IPS-18c (cell line): ENCODE results near the gene VCX.
"Not testable (repeated sequence)": the region's sequence is repeated elsewhere in the genome, so short reads cannot be mapped to it uniquely, and the experiment has no call there.

Experiments used
- H3K4me3 ChIP-seq: 2 replicates; pipeline ENCODE4 v1.7.0; 2013; ENCODE audit warnings: low read depth, mild to moderate bottlenecking, low read length, moderate library complexity; ENCODE audit not compliant: insufficient read depth
- H3K9me3 ChIP-seq: one replicate; pipeline ENCODE4 v1.6.1; 2013; ENCODE audit warnings: mild to moderate bottlenecking, low read length, moderate library complexity; ENCODE audit not compliant: control insufficient read depth, insufficient read depth

VCX gene

GRCh38 chrX:7842871-7843270 is at the start of gene VCX:
VCX (plus strand) TSS chrX:7843171; CDS start chrX:7843204, 33 bp downstream.
- not testable (repeated sequence) for H3K4me3 ChIP-seq

GRCh38 chrX:7798327-7798726 is 44.6 kb upstream of the VCX start:
- H3K9me3 ChIP-seq, result peaks cover 6% of the 10 kb centered on the region

More at GRCh38 chrX:7842871-7843270, at the start of gene VCX:
- not testable (repeated sequence) for H3K9me3 ChIP-seq

GRCh38 chrX:7801711-7802110 is 41.3 kb upstream of the VCX start:
- Histone ChIP-seq H3K4me3 (no peak overlapping the region), H3K9me3 (peaks cover 6% of the 10 kb centered on the region)

More at GRCh38 chrX:7798327-7798726, 44.6 kb upstream of the VCX start:
- no peak overlapping the region for H3K4me3 ChIP-seq

DNA sequence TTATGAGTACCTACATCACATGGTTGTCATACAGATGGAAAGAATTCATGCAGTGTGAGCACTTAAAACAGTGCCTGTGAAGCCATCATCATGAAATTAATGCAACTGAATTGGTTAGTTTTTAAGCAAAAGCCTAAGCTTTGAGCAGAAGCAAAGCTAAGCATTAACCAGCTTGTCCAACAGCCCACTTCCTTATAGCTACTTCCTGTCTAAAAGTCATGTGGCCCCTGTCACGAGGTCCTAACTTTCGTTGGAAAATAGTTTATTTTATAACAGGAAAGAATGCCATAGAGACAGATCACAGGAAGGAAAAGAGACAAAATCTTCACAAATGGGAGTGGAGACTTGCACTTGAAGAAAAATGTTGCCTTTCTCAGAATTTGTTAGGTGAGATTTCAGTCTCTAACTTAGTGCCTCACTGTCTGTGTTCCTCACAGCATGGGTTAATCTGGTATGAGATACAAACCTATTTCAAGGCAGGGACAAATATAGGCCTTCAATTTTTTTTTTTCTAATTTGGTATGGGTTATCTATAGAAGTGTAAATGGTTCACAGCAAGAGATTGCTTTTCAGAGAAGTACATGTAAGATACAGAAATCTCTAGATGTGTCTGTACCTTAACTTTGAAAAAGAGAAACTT is 27.7 kb upstream of the VCX start:
- Histone ChIP-seq H3K4me3 (no peak overlapping the region), H3K9me3 (peaks cover 3% of the 10 kb centered on the region)

DNA sequence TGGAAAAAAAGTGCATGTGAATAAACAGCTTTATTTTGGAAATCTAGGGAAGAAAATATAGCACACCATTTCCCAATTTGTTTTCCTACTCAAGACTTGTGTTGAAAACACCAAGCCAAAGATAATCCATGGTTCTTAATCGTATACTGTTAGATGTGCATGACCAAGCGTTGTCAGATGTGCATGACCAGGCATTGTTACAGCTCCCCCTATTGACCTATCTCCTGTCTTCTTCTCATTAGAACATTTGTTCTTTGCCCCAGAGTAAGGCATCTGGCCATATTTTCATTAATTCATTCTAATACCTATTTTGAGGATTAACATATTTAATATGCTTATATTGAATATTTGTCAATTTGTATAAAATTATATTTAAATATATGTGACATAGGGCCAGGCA is 14.4 kb upstream of the VCX start:
- H3K9me3 ChIP-seq, result peaks cover 4% of the 10 kb centered on the region
- H3K4me3 ChIP-seq, result no peak overlapping the region

DNA sequence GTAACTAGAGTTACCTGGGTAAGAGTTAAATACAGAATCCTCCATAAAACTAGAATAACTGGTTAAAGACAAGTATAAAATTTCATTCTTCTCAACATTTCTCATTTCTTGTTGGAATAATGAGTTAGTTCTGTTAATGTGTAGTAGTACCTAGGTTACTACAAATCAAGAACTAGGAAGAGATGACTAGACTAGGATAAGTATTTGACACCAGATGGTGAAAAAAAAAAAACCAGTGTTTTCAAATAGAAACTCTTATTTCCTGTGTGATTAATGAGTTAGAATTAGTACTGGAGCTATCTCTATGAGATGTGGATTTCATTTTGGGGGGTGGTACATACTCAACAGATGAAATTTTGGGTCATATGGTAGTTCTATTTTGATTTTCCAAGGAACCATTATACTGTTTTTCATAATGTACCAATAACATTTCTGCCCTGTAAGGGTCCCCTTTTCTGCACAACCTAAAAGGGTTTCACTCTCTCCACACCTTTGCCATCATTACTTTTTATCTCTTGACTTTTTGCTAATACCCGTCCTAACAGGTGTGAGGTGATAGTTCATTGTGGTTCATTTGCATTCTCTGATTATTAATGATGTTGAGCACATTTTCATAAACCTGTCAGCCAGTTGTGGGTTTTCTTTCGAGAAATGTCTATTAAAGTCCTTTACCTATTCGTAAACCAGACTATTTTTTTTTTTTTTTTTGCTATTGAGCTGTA is 1.7 kb upstream of the VCX start:
- peaks cover 3% of the 10 kb centered on the region for H3K9me3 ChIP-seq
- H3K4me3 ChIP-seq, result no peak overlapping the region

- Histone ChIP-seq H3K9me3 (no peaks in the 10 kb centered on the region), H3K4me3 (no peak overlapping the region)
These were observed 9.2 kb downstream of the VCX start for GRCh38 chrX:7852166-7852565.

DNA sequence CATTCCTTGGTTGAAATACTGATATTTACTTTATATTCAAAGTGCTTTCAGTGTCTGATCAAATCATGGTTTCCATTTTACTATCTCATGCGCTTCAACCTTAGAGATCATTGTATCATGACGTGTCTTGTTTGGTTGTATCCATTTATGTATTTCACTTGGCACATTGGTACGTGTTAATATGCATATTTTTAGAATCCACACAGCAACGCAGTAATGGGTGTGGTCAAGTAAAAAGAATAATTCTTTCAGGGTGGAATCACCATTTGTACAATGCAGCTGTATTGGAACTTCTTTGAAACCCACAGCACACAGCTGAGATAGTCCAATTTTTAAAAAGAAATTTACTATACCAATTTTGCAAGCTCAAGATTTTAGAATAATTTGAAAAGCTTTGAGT is 29.1 kb downstream of the VCX start:
- H3K4me3 ChIP-seq, result no peak overlapping the region
- peaks cover 2% of the 10 kb centered on the region for H3K9me3 ChIP-seq

GRCh38 chrX:7876957-7877356 is 34.0 kb downstream of the VCX start:
- Histone ChIP-seq H3K4me3 (no peak overlapping the region), H3K9me3 (peaks cover 7% of the 10 kb centered on the region)

DNA sequence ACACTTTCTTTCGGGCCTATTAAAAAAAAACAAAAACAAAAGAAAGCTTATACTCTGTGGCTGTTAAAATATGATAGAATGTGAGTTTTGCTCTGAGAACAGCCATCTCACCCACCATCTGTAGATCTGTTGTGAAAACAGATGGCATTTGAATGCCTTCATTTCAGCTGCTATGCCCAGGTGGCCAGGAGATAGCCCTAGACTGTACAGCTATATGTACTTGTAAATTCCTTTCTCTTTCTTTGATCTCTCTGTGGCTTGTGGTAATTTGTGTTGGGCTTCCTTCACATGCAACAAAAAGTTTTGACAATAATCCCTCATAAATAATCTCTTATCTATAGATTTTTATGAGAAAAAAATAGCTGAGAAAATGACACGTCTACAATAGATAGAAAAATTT is 46.2 kb downstream of the VCX start:
- Histone ChIP-seq H3K4me3 (no peak overlapping the region), H3K9me3 (peaks cover 4% of the 10 kb centered on the region)

DNA sequence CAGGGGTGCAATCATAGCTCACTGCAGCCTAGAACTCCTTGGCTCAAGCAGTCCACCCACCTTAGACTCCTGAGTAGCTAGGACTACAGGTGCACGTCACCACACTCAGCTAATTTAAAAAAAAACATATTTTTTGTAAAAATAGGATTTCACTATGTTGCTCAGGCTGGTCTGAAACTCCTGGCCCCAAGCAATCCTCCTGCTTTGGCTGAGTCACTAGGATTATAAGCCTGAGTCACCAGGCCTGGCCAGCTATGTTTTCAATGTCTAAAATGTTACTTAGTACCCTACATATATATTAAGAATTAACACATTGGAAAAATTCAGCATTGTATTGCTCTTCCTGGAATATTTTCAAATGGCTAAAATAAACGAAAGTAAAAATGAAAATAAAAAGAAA is 46.7 kb downstream of the VCX start:
- Histone ChIP-seq H3K4me3 (no peak overlapping the region), H3K9me3 (peaks cover 4% of the 10 kb centered on the region)

GRCh38 chrX:7891928-7892327 is 49.0 kb downstream of the VCX start:
- no peak overlapping the region for H3K4me3 ChIP-seq
- H3K9me3 ChIP-seq, result peaks cover 2% of the 10 kb centered on the region
